ENCODE measurements around the gene TIE1.

The TIE1 gene

DNA sequence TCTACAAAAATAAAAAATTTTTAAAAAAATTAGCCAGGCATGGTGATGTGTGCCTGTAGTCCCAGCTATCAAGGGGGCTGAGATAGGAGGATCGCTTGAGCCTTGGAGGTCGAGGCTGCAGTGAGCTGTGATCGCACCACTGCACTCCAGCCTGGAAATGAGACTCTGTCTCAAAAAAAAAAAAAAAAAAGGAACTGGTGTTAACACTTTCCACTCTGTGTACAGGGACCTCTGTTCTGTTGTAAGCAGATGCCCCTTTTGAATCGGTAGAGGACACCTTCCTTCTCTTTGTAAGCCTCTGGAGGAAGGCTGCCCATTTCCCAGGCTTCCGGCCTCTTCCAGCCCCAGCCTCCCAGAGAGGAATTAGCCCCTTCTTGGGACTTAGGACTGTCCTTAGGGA, 8.1 kb upstream of the TIE1 start:
- in situ Hi-C loops (cut with MboI; ENCODE audit: low sequenced_read_pairs, unreplicated experiment) = no loop called here
- TF ChIP-seq, protein P1, sequence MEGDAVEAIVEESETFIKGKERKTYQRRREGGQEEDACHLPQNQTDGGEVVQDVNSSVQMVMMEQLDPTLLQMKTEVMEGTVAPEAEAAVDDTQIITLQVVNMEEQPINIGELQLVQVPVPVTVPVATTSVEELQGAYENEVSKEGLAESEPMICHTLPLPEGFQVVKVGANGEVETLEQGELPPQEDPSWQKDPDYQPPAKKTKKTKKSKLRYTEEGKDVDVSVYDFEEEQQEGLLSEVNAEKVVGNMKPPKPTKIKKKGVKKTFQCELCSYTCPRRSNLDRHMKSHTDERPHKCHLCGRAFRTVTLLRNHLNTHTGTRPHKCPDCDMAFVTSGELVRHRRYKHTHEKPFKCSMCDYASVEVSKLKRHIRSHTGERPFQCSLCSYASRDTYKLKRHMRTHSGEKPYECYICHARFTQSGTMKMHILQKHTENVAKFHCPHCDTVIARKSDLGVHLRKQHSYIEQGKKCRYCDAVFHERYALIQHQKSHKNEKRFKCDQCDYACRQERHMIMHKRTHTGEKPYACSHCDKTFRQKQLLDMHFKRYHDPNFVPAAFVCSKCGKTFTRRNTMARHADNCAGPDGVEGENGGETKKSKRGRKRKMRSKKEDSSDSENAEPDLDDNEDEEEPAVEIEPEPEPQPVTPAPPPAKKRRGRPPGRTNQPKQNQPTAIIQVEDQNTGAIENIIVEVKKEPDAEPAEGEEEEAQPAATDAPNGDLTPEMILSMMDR (IDR thresholded peaks at IDR 0.05; ENCODE audit: borderline replicate concordance, control extremely low read depth, extremely low read depth, insufficient read depth, missing control alignments) = no peak
- no peak for DNase-seq (ENCODE audit: low spot score)

DNA sequence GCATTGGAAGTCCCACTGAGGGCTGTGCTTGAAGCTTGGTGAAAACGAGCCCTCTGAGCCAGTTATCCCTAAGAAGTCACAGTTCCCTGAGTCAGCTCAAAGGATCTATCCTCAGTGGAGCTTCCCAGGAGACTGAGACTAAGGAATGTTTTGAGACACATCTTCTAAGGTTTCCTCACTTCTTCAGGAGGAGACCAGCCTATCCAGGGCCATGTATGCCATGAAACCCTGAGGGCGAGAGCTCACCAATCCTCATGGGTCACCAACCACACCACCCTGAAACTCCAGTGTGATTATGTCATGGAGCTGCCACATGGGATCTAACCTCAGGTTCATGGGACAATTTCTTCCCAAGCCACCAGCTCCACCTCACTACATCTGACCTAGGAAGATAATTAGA, 7.6 kb upstream of the TIE1 start:
- in situ Hi-C loops (cut with MboI; ENCODE audit: low sequenced_read_pairs, unreplicated experiment) = no loop called here
- DNase-seq (ENCODE audit: low spot score) = no peak
- TF ChIP-seq, protein P1 (IDR thresholded peaks at IDR 0.05; ENCODE audit: borderline replicate concordance, control extremely low read depth, extremely low read depth, insufficient read depth, missing control alignments) = no peak

DNA sequence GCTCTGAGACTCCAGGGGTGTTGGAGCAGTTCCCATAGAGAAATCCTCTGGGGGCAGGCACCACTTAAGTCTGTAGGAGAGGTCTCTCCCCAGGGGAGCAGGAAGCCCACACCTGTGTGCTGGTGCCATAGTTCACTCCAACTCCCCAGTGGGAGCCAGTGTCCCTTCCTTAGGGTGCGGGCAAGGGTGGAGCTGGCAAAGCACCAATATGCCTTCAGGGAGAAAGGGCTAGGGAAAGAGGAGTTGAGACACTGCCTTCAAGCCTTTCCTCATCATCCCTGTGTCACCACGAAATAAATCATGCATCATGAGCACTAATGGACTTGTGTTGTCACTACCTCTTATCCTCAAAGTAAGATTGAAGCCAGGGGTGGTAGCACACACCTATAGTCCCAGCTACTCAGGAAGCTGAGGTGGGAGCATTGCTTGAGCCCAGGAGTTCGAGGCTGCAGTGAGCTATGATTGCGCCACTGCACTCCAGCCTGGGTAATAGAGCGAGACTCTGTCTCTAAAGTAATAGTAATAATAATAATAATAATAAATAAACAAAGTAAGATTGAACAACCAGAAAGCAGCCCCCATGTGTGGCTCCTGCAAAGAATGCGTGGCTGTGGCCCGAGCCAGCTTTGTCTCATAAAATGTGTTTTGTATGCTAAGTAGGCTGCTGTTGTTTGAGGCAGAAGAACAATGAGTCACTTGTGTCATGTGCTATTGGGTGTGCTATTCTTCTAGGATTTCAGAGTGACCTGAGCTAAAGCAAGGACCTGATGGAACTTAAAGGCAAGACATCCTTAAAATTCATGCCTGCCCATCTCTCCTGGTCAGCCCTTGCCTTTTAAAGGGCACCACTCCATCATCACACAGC, 6.7 kb upstream of the TIE1 start:
- in situ Hi-C loops (cut with MboI; ENCODE audit: low sequenced_read_pairs, unreplicated experiment) = no loop called here
- TF ChIP-seq, protein P1 (IDR thresholded peaks at IDR 0.05; ENCODE audit: borderline replicate concordance, control extremely low read depth, extremely low read depth, insufficient read depth, missing control alignments) = no peak
- no peak for DNase-seq (ENCODE audit: low spot score)

DNA sequence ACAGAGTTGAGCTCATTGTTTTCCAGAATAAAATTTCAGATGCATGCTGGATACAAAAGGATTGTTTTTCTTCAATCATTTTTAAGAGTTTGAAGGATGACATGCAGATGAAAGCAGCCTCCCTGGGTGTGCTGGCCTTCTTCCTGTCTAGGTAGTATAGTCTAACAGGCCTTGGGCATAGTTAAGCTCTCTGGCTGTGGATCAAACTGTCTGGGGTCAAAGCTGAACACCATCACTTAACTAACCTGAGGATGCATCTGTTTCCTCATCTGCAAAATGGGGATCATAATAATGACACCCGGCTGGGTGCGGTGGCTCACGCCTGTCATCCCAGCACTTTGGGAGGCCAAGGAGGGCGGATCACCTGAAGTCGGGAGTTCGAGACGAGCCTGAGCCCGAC, 6.0 kb upstream of the TIE1 start:
- DNase-seq (ENCODE audit: low spot score) = no peak
- in situ Hi-C loops (cut with MboI; ENCODE audit: low sequenced_read_pairs, unreplicated experiment) = no loop called here
- TF ChIP-seq, protein P1 (IDR thresholded peaks at IDR 0.05; ENCODE audit: borderline replicate concordance, control extremely low read depth, extremely low read depth, insufficient read depth, missing control alignments) = no peak

DNA sequence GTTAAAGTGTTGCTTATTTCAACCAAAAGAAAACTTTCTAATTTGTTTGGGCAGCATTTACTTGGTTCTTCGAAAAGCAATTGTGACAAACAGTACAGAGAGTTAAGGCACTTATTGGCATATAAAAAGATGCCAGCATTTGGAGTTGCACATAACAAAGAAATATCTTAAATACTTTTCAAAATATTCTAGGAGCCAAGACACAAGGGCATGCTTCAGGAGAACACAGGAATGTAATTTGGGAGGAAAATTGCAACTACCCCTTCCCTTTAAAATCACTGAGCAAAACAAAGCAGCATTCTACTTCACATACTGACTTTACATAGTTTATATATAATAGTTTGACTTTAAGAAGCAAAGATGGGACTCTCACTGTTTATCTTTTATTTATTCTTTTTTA, 4.6 kb upstream of the TIE1 start:
- in situ Hi-C loops (cut with MboI; ENCODE audit: low sequenced_read_pairs, unreplicated experiment) = no loop called here
- no peak for DNase-seq (ENCODE audit: low spot score)
- TF ChIP-seq, protein P1 (IDR thresholded peaks at IDR 0.05; ENCODE audit: borderline replicate concordance, control extremely low read depth, extremely low read depth, insufficient read depth, missing control alignments) = no peak

DNA sequence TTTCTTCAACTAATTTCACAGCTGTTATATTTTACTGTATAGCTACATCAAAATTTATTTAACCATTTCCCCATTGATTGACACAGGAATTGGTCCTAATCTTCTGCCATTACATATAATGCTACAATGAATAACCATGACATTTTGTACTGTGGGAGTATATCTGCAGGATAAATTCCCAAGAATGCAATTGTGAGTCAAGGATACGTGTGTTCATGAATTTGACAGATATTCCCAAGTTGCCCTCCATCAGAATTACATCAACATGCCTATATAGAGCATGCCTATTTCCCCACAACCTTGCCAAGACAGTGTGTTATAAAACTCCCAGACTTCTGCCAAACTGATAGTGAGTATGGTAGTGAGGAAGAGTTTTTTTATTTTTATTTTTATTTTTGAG, 2.7 kb upstream of the TIE1 start:
- in situ Hi-C loops (cut with MboI; ENCODE audit: low sequenced_read_pairs, unreplicated experiment) = no loop called here
- TF ChIP-seq, protein P1 (IDR thresholded peaks at IDR 0.05; ENCODE audit: borderline replicate concordance, control extremely low read depth, extremely low read depth, insufficient read depth, missing control alignments) = no peak

More for the DNA sequence above, 2.7 kb upstream of the TIE1 start:
- no peak for DNase-seq (ENCODE audit: low spot score)

Data from GM13976 (cell line).